HepG2 (cell line): ENCODE measurements around the gene ZNF19. TPM values are rescaled to one million over a fixed set of nuclear protein-coding genes. Genes with fewer than 3 reads are reported as not detected.

Experiments
- ASH2L ChIP-seq: fragments of 300-600, 200-600 bp; sonication (generic); IDR thresholded peaks from 2 replicates; pipeline ENCODE4 v1.7.0; 2017; ENCODE audit warnings: low read depth, mild to moderate bottlenecking, moderate library complexity, mixed read lengths, low read length; ENCODE audit not compliant: insufficient read length
- ESRRA ChIP-seq: sonication (generic); formaldehyde crosslinking; IDR thresholded peaks from 2 replicates; pipeline ENCODE4 v1.5.1; 2020; ENCODE audit warnings: mild to moderate bottlenecking, low read depth, missing genetic modification reagents
- NFE2L1 ChIP-seq: sonication (generic); formaldehyde crosslinking; IDR thresholded peaks from 2 replicates; pipeline ENCODE4 v1.4.0; 2020; ENCODE audit warnings: missing genetic modification reagents, mild to moderate bottlenecking, borderline replicate concordance
- NR1H2 ChIP-seq: sonication (generic); formaldehyde crosslinking; IDR thresholded peaks from 2 replicates; pipeline ENCODE4 v1.8.1; 2022; ENCODE audit warnings: low read depth, missing genetic modification reagents, borderline replicate concordance
- PLRG1 ChIP-seq: fragments of 450-650 bp; conservative IDR thresholded peaks from 2 replicates; pipeline ENCODE4 v1.6.1; 2016
- SAFB2 ChIP-seq: sonication (generic); formaldehyde crosslinking; IDR thresholded peaks from 2 replicates; pipeline ENCODE4 v1.5.1; 2020; ENCODE audit warnings: missing genetic modification reagents, low read depth, mild to moderate bottlenecking, borderline replicate concordance
- SNAPC2 ChIP-seq: sonication (generic); formaldehyde crosslinking; IDR thresholded peaks from 2 replicates; pipeline ENCODE4 v1.8.1; 2022; ENCODE audit warnings: mild to moderate bottlenecking, missing genetic modification reagents
- ZNF160 ChIP-seq: sonication (generic); formaldehyde crosslinking; IDR thresholded peaks from 2 replicates; pipeline ENCODE4 v1.8.0; 2022; ENCODE audit warnings: mild to moderate bottlenecking, inconsistent platforms, missing genetic modification reagents
- ZNF335 ChIP-seq: sonication (generic); formaldehyde crosslinking; IDR thresholded peaks from 2 replicates; pipeline ENCODE4 v1.4.0; 2020; ENCODE audit warnings: missing genetic modification reagents
- ZNF33B ChIP-seq: sonication (generic); formaldehyde crosslinking; IDR thresholded peaks from 2 replicates; pipeline ENCODE4 v1.5.1; 2020; ENCODE audit warnings: mild to moderate bottlenecking, missing genetic modification reagents
- ZNF773 ChIP-seq: sonication (generic); formaldehyde crosslinking; IDR thresholded peaks from 2 replicates; pipeline ENCODE4 v1.4.0; 2020; ENCODE audit warnings: missing genetic modification reagents, borderline replicate concordance
- polyA plus RNA-seq, 8 experiments: library from polyadenylated mRNA; depleted of rRNA in 3 of 8; stranded (reverse) in 7 of 8; unstranded in 1 of 8; fragments of >200 nt; fragmentation: Illumina TruSeq in 4 of 8; extraction: Trizol in 4 of 8; gene quantifications; 2 replicates each; pipeline versions ENCODE4 v1.2.1 to v1.2.3, GENCODE V29; 2011 to 2016; ENCODE audit warnings: low read depth in 4 of 8, missing spikeins in 1 of 8, mixed read lengths in 1 of 8; ENCODE audit not compliant: insufficient read depth in 1 of 8
- total RNA-seq, 5 experiments: library from RNA; depleted of rRNA; stranded (reverse); fragments of >200 nt; fragmentation: Illumina TruSeq; extraction: Trizol; gene quantifications; 2 replicates each; pipeline ENCODE4 v1.2.3, GENCODE V29; 2016; ENCODE audit warnings: low read depth in 1 of 5
- TF ChIP-seq, protein P1 (sequence below): sonication (generic); formaldehyde crosslinking; IDR thresholded peaks from 2 replicates; pipeline ENCODE4 v1.5.0; 2020; ENCODE audit warnings: missing genetic modification reagents
- TF ChIP-seq, protein P2 (sequence below), 2 experiments: sonication (generic) in 1 of 2; formaldehyde crosslinking in 1 of 2; IDR thresholded peaks; 2 replicates each; pipeline versions ENCODE4 v1.4.0 to v1.6.1; 2018 to 2020; ENCODE audit warnings: missing genetic modification reagents in 2 of 2, borderline replicate concordance in 1 of 2, low read depth in 1 of 2, mild to moderate bottlenecking in 1 of 2, missing biosample characterization in 1 of 2
- TF ChIP-seq, protein P3 (sequence below): sonication (generic); formaldehyde crosslinking; conservative IDR thresholded peaks from 2 replicates; pipeline ENCODE4 v1.4.0; 2020; ENCODE audit warnings: missing genetic modification reagents
- TF ChIP-seq, protein P4 (sequence below): sonication (generic); formaldehyde crosslinking; IDR thresholded peaks from 2 replicates; pipeline ENCODE4 v1.8.1; 2022; ENCODE audit warnings: mild to moderate bottlenecking, missing genetic modification reagents
- TF ChIP-seq, protein P5 (sequence below): sonication (generic); formaldehyde crosslinking; IDR thresholded peaks from 2 replicates; pipeline ENCODE4 v1.9.0; 2021; ENCODE audit warnings: mild to moderate bottlenecking, missing genetic modification reagents

The ZNF19 gene
- total and polyA plus RNA-seq, 2 of the 13 experiments (the other 11 are each of a cell fraction or from before 2014, with no cell fraction given), result 3.2 to 5.8 TPM

DNA sequence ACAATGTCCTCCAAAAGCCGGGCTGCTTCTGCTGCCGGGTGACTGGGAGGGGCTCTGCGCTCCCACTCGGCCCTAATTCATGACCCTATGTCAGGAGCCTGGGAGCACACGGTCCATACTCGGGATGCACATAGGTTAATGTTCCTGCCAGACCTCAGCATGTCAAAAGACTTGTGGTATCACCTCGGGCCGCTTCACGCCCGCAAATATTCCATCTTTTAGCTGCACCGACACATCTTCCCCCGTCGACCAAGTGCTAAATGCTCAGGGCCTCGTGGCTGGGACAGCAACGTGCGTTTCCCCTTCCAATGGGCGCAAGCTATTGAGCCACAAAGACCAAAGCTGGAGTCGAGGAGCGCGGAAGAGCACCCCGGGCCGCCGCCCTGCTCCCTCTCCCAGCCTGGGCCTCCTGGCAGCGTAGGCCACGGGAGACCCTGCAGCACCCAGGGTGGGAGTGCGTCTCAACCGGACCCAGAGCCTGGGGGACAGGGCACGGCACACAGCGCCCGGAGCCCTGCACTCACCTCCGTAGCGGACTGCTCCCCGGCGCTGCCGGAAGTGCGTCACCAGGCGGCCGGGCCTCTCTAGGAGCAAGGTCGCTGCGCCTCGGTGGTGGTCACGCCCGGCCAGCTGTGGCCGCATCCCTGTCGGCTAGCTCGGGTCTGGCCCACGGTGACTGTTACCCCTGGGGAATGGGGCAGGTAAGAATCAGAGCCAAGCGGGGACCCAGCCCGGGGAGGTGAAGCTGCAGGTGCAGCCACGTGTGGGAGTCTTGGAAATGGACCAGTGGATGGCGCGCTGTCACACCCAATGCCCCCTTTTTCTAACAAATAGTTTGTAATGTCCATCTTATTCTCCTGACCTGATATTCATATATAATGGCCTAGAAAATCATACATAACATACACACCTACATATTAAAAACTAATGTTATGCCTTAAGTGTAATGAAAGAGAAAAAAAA lies 27.2 kb downstream of the ZNF19 start, which contains the start of gene ZNF23 (continued):
- TF ChIP-seq ZNF773, result peak; percentile 87; the same call in 1 of the 2 replicates
- TF ChIP-seq, protein P1, sequence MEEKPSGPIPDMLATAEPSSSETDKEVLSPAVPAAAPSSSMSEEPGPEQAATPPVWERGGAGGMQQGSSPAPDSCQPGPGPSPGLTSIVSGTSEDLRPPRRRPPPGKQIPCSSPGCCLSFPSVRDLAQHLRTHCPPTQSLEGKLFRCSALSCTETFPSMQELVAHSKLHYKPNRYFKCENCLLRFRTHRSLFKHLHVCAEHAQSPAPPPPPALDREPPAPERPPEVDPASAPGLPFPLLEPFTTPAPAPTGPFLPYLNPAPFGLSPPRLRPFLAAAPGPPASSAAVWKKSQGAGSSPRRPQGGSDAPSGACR (CRISPR knock-in tag), result peak; percentile 99
- TF ChIP-seq NFE2L1 (CRISPR knock-in tag), result peak; percentile 73; the same call in 1 of the 2 replicates
- TF ChIP-seq, protein P2, sequence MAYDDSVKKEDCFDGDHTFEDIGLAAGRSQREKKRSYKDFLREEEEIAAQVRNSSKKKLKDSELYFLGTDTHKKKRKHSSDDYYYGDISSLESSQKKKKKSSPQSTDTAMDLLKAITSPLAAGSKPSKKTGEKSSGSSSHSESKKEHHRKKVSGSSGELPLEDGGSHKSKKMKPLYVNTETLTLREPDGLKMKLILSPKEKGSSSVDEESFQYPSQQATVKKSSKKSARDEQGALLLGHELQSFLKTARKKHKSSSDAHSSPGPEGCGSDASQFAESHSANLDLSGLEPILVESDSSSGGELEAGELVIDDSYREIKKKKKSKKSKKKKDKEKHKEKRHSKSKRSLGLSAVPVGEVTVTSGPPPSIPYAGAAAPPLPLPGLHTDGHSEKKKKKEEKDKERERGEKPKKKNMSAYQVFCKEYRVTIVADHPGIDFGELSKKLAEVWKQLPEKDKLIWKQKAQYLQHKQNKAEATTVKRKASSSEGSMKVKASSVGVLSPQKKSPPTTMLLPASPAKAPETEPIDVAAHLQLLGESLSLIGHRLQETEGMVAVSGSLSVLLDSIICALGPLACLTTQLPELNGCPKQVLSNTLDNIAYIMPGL (CRISPR knock-in tag; IDR thresholded peaks at IDR 0.05; ENCODE audit: borderline replicate concordance in 1 of 2, low read depth in 1 of 2), result peak; percentile 88 to 97
- peak; percentile 75 for TF ChIP-seq ZNF160 (CRISPR knock-in tag)
- TF ChIP-seq ESRRA (CRISPR knock-in tag), result peak; percentile 76; the same call in 1 of the 2 replicates
- TF ChIP-seq ZNF33B (CRISPR knock-in tag), result 0 out of 2 replicates have a peak, but pooled peaks have one; percentile 4
- TF ChIP-seq, protein P3, sequence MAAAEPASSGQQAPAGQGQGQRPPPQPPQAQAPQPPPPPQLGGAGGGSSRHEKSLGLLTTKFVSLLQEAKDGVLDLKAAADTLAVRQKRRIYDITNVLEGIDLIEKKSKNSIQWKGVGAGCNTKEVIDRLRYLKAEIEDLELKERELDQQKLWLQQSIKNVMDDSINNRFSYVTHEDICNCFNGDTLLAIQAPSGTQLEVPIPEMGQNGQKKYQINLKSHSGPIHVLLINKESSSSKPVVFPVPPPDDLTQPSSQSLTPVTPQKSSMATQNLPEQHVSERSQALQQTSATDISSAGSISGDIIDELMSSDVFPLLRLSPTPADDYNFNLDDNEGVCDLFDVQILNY (CRISPR knock-in tag), result peak; percentile 76
- TF ChIP-seq, protein P4, sequence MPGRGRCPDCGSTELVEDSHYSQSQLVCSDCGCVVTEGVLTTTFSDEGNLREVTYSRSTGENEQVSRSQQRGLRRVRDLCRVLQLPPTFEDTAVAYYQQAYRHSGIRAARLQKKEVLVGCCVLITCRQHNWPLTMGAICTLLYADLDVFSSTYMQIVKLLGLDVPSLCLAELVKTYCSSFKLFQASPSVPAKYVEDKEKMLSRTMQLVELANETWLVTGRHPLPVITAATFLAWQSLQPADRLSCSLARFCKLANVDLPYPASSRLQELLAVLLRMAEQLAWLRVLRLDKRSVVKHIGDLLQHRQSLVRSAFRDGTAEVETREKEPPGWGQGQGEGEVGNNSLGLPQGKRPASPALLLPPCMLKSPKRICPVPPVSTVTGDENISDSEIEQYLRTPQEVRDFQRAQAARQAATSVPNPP, result no peak
- peak; percentile 52 for TF ChIP-seq SNAPC2
- 0 out of 2 replicates have a peak, but pooled peaks have one; percentile 83 for TF ChIP-seq ZNF335 (CRISPR knock-in tag)
- no peak for TF ChIP-seq PLRG1
- TF ChIP-seq, protein P5, sequence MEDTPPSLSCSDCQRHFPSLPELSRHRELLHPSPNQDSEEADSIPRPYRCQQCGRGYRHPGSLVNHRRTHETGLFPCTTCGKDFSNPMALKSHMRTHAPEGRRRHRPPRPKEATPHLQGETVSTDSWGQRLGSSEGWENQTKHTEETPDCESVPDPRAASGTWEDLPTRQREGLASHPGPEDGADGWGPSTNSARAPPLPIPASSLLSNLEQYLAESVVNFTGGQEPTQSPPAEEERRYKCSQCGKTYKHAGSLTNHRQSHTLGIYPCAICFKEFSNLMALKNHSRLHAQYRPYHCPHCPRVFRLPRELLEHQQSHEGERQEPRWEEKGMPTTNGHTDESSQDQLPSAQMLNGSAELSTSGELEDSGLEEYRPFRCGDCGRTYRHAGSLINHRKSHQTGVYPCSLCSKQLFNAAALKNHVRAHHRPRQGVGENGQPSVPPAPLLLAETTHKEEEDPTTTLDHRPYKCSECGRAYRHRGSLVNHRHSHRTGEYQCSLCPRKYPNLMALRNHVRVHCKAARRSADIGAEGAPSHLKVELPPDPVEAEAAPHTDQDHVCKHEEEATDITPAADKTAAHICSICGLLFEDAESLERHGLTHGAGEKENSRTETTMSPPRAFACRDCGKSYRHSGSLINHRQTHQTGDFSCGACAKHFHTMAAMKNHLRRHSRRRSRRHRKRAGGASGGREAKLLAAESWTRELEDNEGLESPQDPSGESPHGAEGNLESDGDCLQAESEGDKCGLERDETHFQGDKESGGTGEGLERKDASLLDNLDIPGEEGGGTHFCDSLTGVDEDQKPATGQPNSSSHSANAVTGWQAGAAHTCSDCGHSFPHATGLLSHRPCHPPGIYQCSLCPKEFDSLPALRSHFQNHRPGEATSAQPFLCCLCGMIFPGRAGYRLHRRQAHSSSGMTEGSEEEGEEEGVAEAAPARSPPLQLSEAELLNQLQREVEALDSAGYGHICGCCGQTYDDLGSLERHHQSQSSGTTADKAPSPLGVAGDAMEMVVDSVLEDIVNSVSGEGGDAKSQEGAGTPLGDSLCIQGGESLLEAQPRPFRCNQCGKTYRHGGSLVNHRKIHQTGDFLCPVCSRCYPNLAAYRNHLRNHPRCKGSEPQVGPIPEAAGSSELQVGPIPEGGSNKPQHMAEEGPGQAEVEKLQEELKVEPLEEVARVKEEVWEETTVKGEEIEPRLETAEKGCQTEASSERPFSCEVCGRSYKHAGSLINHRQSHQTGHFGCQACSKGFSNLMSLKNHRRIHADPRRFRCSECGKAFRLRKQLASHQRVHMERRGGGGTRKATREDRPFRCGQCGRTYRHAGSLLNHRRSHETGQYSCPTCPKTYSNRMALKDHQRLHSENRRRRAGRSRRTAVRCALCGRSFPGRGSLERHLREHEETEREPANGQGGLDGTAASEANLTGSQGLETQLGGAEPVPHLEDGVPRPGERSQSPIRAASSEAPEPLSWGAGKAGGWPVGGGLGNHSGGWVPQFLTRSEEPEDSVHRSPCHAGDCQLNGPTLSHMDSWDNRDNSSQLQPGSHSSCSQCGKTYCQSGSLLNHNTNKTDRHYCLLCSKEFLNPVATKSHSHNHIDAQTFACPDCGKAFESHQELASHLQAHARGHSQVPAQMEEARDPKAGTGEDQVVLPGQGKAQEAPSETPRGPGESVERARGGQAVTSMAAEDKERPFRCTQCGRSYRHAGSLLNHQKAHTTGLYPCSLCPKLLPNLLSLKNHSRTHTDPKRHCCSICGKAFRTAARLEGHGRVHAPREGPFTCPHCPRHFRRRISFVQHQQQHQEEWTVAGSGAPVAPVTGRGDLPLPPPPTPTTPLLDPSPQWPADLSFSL (CRISPR knock-in tag), result no peak
- peak; percentile 92 for TF ChIP-seq SAFB2 (CRISPR knock-in tag)
- TF ChIP-seq NR1H2, result peak; percentile 83; the same call in 1 of the 2 replicates
- TF ChIP-seq ASH2L, result peak; percentile 97
